ENCODE results near the gene AMMECR1.
"Not testable (repeated sequence)": the region's sequence is repeated elsewhere in the genome, so short reads cannot be mapped to it uniquely, and the experiment has no call there.

Gene AMMECR1

GRCh38 chrX:110317820-110318663 lies at the start of gene AMMECR1:
Gene AMMECR1 (minus strand): TSS chrX:110318085. CDS start chrX:110318071, 14 bp downstream.
- DNase-seq: peak; percentile 12

GRCh38 chrX:110363244-110363643 lies 45.4 kb upstream of the AMMECR1 start:
- no peak for DNase-seq

DNA sequence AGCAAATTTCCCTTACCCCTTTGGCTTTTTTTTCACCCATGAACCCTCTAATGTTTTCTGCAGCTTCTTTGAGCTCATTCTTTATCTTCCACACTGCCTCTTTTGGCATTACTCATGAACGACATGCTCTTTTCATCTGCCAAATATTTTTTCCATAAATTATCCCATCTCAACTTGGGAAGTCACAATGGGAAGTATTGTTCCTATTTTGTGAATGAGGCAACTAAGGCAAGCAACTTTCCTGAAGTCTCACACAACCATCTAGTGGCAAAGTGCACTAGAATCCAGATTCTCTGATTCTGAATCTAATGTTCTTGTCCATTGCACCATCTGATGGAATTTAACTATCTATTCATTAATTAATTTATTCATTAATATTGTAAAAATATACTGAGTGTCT lies 41.4 kb upstream of the AMMECR1 start:
- DNase-seq: no peak

- DNase-seq: no peak
Measured at GRCh38 chrX:110358548-110358947, 40.7 kb upstream of the AMMECR1 start, which contains the start of gene RTL9. Gene RTL9 (plus strand): TSS chrX:110358848. CDS start chrX:110450618, 91,770 bp downstream.

GRCh38 chrX:110346681-110347080 lies 28.8 kb upstream of the AMMECR1 start:
- no peak for DNase-seq

DNA sequence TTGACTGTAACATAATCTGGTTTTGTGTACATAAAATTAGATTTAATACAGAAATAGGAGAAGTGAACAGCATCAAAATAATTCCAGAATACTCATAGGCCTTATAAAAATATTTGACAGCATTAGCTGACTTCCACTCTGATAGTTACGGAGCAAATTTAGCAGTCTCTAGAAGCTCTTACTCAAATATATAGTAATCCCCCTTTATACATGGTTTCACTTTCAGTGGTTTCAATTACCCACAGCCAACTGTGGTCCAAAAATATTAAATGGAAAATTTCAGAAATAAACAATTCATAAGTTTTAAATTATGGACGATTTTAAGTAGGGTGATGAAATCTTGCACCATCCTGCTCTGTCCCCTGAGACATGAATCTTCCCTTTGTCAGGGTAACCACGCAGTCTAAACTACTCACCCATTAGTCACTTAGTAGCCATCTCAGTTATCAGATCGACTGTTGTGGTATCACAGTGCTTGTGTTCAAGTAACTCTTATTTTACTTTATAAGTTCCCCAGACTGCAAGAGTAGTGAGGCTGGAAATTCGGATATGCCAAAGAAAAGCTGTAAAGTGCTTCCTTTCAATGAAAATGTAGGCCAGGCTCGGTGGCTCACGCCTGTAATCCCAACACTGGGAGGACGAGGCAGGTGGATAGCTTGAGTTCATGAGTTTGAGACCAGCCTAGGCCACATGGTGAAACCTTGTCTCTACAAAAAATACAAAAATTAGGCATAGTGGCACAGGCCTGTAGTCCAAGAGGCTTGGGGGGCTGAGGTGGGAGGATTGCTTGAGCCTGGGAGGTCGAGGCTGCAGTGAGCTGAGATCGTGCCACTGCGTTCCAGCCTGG lies 23.5 kb upstream of the AMMECR1 start:
- DNase-seq: no peak

DNA sequence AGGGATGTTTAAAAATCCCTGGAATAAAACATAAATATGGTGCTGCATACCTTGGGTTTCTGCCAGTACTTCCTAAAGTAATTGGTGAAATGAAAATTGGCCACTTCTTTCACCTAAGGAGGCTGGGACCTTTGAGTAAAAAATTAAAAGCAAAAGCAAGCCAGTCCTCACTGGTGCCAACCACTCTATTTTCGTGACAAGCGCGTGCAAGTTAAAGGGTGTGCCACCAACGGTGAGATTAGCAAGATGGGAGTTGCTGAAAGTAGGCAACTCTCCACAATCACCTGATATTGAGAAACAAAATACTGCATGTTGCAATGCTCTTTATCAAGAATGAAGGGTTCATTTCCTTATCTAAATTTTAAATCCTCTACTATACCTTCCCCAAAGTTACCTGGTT lies 21.1 kb upstream of the AMMECR1 start:
- no peak for DNase-seq

DNA sequence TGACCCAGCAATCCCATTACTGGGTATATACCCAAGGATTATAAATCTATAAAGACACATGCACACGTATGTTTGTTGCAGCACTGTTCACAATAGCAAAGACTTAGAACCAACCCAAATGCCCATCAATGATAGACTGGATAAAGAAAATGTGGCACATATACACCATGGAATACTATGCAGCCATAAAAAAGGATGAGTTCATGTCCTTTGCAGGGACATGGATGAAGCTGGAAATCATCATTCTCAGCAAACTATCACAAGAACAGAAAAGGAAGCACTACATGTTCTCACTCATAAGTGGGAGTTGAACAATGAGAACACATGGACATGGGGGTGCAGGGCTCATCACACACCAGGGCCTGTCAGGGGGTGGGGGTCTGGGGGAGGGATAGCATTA lies 15.6 kb upstream of the AMMECR1 start:
- not testable (repeated sequence) for DNase-seq

- DNase-seq: no peak
Measured at GRCh38 chrX:110331444-110332030, 13.7 kb upstream of the AMMECR1 start.

DNA sequence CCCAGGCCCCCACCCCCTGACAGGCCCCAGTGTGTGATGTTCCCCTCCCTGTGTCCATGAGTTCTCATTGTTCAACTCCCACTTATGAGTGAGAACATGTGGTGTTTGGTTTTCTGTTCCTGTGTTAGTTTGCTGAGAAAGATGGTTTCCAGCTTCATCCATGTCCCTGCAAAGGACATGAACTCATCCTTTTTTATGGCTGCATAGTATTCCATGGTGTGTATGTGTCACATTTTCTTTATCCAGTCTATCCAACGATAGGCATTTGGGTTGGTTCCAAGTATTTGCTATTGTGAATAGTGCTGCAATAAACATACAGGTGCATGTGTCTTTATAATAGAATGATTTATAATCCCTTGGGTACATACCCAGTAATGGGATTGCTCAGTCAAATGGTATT lies 10.7 kb upstream of the AMMECR1 start:
- not testable (repeated sequence) for DNase-seq

DNA sequence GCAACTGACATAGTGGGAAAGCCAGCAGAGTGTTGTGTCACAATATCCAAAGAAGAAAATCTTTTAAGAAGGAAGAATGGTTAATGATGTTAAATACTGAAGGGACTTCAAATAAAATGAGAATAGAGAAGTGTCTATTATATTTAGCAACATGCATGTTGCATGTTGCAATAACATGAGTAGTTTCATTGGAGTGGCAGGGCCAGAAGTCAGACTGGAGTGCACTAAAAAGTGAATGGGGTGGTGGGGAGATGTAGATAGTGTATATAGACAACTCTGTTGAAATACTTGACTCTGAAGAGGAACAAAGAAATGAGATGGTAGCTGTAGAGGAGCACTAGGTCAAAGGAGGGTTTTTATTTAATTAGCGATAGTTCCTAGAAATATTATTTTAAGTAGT lies 9.5 kb upstream of the AMMECR1 start:
- DNase-seq: no peak

- DNase-seq: no peak
Measured at GRCh38 chrX:110326712-110327111, 8.8 kb upstream of the AMMECR1 start.

DNA sequence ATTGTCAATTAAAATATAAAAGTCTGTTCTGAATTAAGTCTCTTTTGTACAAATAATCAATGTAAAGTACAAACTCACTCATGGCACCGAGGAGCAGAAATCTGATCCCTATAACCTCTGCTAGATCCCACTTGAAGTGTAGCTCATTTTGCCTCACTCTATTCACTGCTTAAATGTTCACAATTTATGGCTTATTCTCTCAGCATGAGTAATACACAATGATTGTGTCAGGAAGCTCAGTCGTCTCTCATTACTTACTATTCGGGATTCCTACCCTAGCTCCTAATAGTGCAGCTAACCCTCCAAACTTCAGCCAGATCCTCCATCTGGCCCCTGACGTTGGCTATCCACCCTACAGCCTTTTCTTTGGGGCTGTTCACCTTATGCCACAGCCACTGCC lies 4.7 kb upstream of the AMMECR1 start:
- no peak for DNase-seq

DNA sequence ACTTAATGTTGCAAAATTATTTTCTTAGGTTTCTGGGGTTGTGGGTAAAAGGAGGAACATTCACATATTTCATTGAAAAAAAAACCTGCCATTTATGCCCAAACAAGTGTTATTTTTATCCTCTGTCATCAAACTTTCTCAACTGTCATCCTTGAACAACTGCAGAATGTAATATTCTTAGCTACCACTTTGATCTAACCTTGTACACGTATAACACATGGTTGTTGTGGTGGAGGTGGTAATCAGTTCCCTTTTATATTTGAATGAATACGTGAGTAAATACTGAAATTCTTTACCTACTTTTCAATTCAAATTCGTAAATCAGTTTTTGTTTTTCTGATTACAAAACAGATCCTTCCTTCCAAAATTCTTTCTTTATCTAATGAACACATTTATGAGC lies 3.8 kb upstream of the AMMECR1 start:
- no peak for DNase-seq

DNA sequence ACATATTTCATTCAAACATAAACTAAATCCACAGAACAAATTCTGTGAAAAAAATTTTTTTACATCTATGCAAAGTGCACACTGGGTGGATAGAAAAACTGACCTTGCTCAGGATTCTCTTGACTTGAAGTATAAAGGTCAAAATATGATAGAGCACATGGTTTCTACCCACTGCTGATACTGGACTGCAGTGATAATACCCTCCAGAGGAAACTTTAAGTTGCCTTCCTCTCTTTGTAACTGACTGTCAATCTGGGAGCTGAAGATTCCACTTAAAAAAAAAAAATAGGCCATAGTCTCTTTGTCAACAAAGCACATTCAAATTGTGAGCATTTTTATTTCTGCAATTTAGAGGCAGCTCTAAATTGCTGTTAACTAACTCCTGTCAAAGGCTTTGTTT lies 3.2 kb upstream of the AMMECR1 start:
- DNase-seq: no peak

DNA sequence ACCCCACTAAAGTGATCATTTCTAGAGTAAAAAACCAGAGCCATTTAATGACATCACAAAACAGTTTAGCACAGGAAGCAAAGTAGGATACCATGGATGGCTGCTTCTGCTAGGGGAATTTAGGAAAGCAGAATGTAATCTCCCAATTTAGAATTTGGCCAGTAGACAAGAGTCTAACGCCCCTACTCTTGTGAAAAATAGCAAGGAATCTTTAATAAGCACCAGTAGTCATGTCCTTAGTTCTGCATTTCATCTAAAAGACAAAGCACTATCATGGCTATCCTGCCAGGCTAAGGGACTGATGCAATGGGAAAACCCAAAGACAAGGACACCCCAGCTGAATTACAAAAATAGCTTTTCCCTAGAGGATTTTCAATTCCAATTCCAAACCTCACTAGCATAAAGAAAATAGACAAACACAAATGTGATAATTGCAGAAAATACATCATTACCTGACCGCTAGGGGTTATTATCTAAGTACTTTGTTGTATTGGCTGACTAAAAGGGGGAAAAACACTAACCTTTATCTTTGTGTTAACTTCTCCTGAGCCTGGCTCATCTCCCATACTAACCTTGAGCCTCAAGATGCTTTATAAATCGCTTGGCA lies 2.6 kb upstream of the AMMECR1 start:
- DNase-seq: no peak

GRCh38 chrX:110318664-110318968 lies 731 bp upstream of the AMMECR1 start:
- DNase-seq: no peak

- DNase-seq: no peak
Measured at GRCh38 chrX:110317061-110317819, 645 bp downstream of the AMMECR1 start.

DNA sequence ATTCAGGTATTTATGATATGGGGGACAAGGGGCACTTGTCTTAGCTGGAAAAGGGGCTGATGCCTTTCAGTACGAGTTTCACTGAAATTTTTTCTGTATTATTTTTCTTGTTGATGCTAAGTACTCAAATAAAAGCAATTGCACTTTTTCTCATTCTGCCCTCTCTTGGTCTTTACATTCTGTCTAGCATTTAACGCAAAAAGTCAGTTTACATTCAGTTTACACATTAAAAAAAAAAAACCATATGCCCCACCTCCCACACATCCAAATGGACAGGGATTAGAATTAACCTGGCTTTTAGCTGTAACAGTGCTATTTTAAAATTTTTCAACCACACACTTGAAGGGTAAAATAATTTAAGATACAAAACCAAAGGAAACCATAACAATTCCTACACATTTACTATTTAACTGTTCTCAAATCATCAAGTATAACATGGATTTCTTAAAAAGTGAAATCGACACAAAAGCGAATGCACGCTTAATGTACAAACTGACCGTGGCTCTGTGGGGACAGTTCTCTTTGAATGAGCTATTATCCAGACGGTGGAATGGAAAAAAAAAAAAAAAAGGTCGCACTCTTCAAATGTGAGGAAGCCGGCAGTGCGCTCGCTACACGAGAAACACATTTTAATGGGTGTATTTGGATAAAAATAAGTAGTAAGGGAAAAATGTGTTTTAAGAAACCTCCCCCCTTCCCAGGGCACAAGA lies 1.4 kb downstream of the AMMECR1 start:
- DNase-seq: no peak

DNA sequence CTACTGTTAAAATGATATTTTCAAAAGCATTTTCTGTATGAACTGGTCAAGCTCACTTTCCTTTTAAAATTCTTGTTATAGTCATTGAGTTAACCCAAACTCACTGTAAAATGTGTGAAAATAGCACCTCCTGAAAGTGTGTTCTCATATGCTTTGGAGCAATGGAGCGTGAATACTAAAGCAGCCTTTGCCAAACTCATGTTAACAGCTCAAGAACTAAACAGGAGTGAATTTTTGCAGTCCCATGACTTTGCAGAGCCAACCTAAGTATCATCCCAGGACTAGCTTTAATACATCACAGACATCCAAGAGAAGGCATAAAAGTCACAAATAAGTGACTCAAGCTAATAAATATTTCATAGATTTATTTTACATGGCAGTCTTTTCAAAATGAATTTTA lies 2.3 kb downstream of the AMMECR1 start:
- DNase-seq: no peak

DNA sequence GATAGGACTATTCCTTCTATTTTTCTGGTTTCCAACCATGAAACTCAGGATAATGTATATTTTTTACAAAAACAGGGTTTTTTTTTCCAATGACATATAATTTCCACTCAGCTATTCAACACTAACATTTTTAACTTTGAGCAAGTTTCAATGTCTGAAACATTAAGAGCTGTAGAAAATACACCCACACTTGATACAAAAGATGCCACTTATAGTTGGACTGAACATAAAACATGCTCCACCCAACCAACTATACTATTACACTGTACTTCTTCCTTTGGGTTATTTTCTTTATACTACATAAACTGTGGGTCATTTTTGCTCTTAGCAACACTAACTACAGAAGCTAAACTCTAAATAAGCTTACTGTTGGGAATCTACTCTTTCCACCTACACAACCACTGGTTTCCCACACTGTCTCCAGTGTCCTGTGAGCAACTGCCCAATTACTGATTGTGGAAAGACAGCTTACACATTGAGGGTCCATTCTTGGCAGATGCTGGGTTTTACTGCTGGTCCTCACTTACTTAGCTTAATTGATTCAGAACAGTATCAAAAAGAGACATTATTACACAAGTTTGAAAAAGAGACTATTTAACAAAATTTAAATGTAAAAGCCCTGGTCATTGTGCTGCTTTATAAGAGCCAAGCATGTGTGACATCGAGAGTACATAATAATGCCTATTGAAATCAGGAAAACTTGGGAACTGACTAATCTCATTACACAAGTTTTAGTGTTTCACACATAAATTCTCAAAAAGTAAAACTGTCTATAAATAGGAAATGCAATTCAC lies 6.3 kb downstream of the AMMECR1 start:
- DNase-seq: no peak

Measured in SHP77 treated with DMSO at 0.1 percent for 48 hours (cell line).